Natural killer cell (primary cell): ENCODE results near the gene DMRTC2. TPM values are rescaled to one million over a fixed set of nuclear protein-coding genes. Genes with fewer than 3 reads are reported as not detected.

Experiments used
- ATAC-seq, 3 donors: fragments of 150-1000 bp in 2 of 3; fragments of 200-7000 bp in 1 of 3; cut with Tn5 transposase; 1 replicate in 1 of 3; 2 replicates in 2 of 3; pipeline ENCODE4 v1.10.0; 2021; ENCODE audit warnings: mild to moderate bottlenecking in 2 of 3, moderate library complexity in 2 of 3
- DNase-seq, 2 donors: peaks; one replicate each; pipeline versions ENCODE4 v3.0.0 to v3.0.0-alpha.2; 2013 to 2021; ENCODE audit warnings: mixed read lengths in 1 of 2
- H3K27ac ChIP-seq: one replicate; pipeline ENCODE4 v1.5.1; 2013; ENCODE audit warnings: mild to moderate bottlenecking, low read length
- H3K27me3 ChIP-seq: one replicate; pipeline ENCODE4 v1.6.1; 2013; ENCODE audit warnings: low read length; ENCODE audit not compliant: control insufficient read depth, insufficient read depth
- H3K36me3 ChIP-seq: one replicate; pipeline ENCODE4 v1.6.1; 2013; ENCODE audit warnings: low read length; ENCODE audit not compliant: control insufficient read depth, insufficient read depth
- H3K4me1 ChIP-seq: one replicate; pipeline ENCODE4 v1.6.1; 2013; ENCODE audit warnings: low read length; ENCODE audit not compliant: control insufficient read depth, insufficient read depth
- H3K4me3 ChIP-seq: one replicate; pipeline ENCODE4 v1.5.1; 2013; ENCODE audit warnings: low read length
- H3K9me3 ChIP-seq: one replicate; pipeline ENCODE4 v1.6.1; 2013; ENCODE audit warnings: low read length; ENCODE audit not compliant: control insufficient read depth, insufficient read depth
- H3K27ac Mint-ChIP-seq, 2 donors: one replicate each; pipeline ENCODE4 v1.8.0; 2022; ENCODE audit warnings: mild to moderate bottlenecking in 2 of 2, mixed read lengths in 2 of 2, moderate library complexity in 1 of 2
- H3K27me3 Mint-ChIP-seq, 2 donors: one replicate each; pipeline ENCODE4 v1.8.0; 2022; ENCODE audit warnings: low read depth in 2 of 2, mixed read lengths in 2 of 2
- H3K36me3 Mint-ChIP-seq: one replicate; pipeline ENCODE4 v1.8.0; 2022; ENCODE audit warnings: mixed read lengths
- H3K4me1 Mint-ChIP-seq, 2 donors: one replicate each; pipeline ENCODE4 v1.8.0; 2022; ENCODE audit warnings: mixed read lengths in 2 of 2
- H3K4me3 Mint-ChIP-seq: one replicate; pipeline ENCODE4 v1.8.0; 2022; ENCODE audit warnings: mild to moderate bottlenecking, moderate library complexity, mixed read lengths
- H3K9me3 Mint-ChIP-seq, 2 donors: one replicate each; pipeline ENCODE4 v1.8.0; 2022; ENCODE audit warnings: mixed read lengths in 2 of 2
- WGBS: methylation state at CpG from one replicate; pipeline ENCODE4 v1.1.7; 2013; ENCODE audit warnings: missing lambda C conversion rate; ENCODE audit not compliant: insufficient coverage; 5-methylcytosine and 5-hydroxymethylcytosine counted together
- intact Hi-C: fragments of 100-400 bp; cut with micrococcal nuclease; formaldehyde crosslinking; loops from one replicate; pipeline ENCODE4 v1.14.2; 2022
- total RNA-seq, 4 donors: library from RNA; stranded (reverse); fragments of 120-200 nt in 1 of 4; gene quantifications; one replicate each; pipeline versions ENCODE4 v1.2.3 to v1.2.4, GENCODE V29; 2013 to 2022
- TF ChIP-seq, protein P1 (sequence below): fragments of 200-600 bp; IDR thresholded peaks from one replicate; pipeline ENCODE4 v1.8.0; 2022; ENCODE audit warnings: antibody characterized with exemption

Gene DMRTC2
- total RNA-seq, 3 donors from 2014 or later (not counting 1 experiment from before 2014, with no cell fraction given) = not detected

DNA sequence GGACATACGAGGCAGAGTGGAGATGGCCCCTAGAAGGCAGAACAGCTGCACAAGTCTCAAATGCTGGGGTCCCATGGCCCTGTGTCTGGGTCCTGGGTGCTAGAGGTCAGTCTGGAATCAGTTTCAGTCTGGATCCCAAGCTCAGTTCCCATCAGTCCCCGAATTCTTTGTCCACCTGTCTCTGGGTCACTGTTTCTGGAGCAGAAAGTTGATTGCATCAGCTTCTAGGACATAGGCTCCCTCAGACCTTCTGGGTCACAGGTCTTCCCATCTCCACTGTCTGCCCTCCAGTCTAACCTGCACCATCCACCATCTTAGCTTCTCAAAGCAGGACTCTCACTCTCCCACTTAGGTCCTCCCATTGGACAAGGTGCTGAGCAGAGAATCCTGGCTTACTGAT is 5.6 kb upstream of the DMRTC2 start:
- Histone ChIP-seq H3K4me1 (no peaks in the 10 kb centered on the region), H3K4me3 (no peak overlapping the region), H3K9me3 (no peaks in the 10 kb centered on the region), H3K36me3 (no peaks in the 10 kb centered on the region), H3K27me3 (no peaks in the 10 kb centered on the region), H3K27ac (no peak overlapping the region)
- TF ChIP-seq, protein P1, sequence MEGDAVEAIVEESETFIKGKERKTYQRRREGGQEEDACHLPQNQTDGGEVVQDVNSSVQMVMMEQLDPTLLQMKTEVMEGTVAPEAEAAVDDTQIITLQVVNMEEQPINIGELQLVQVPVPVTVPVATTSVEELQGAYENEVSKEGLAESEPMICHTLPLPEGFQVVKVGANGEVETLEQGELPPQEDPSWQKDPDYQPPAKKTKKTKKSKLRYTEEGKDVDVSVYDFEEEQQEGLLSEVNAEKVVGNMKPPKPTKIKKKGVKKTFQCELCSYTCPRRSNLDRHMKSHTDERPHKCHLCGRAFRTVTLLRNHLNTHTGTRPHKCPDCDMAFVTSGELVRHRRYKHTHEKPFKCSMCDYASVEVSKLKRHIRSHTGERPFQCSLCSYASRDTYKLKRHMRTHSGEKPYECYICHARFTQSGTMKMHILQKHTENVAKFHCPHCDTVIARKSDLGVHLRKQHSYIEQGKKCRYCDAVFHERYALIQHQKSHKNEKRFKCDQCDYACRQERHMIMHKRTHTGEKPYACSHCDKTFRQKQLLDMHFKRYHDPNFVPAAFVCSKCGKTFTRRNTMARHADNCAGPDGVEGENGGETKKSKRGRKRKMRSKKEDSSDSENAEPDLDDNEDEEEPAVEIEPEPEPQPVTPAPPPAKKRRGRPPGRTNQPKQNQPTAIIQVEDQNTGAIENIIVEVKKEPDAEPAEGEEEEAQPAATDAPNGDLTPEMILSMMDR = no peak
- Mint-ChIP-seq H3K4me3 (no peak overlapping the region), H3K9me3 (peaks cover 0 to 2% of the 10 kb centered on the region in 2 donors), H3K27me3 (peaks cover 8 to 24% of the 10 kb centered on the region in 2 donors), H3K4me1 (peaks cover 0 to 5% of the 10 kb centered on the region in 2 donors), H3K27ac (no peak overlapping the region), H3K36me3 (no peaks in the 10 kb centered on the region)
- intact Hi-C loops = no loop called here
- DNase-seq (no peak), ATAC-seq (no peak)
- 80% methylated on average over 2 of the region's 2 CpGs for WGBS

DNA sequence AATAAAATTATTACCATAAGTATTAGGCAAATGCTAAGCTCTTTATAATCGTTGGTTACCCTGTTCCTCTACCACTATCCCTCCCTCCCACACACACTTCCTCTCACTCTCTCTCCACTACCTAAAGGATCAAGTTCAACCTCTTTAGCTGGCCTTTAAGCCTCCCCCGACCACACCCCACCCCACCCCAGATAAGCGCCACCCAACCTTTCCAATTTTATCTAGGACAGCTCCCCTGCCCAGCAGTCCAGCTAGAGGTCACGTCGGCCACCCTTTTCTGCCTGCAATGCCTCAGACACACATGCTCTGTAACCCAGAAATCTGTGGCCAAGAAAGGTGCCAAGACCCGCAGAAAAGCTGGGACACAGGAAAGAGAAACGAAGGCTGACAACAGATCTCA is 1.5 kb upstream of the DMRTC2 start:
- ATAC-seq (no peak), DNase-seq (no peak)
- Histone ChIP-seq H3K36me3 (no peaks in the 10 kb centered on the region), H3K9me3 (no peaks in the 10 kb centered on the region), H3K27ac (no peak overlapping the region), H3K4me3 (no peak overlapping the region), H3K27me3 (no peaks in the 10 kb centered on the region), H3K4me1 (no peaks in the 10 kb centered on the region)
- H3K9me3 Mint-ChIP-seq = peaks cover 0 to 3% of the 10 kb centered on the region in 2 donors
- no peaks in the 10 kb centered on the region for H3K36me3 Mint-ChIP-seq
- no peak overlapping the region for H3K4me3 Mint-ChIP-seq
- H3K27me3 Mint-ChIP-seq = peaks cover 0 to 11% of the 10 kb centered on the region in 2 donors
- intact Hi-C loops = no loop called here
- H3K27ac Mint-ChIP-seq = no peak overlapping the region
- 70% methylated on average over 7 of the region's 7 CpGs for WGBS
- TF ChIP-seq, protein P1 = no peak
- H3K4me1 Mint-ChIP-seq = no peaks in the 10 kb centered on the region

DNA sequence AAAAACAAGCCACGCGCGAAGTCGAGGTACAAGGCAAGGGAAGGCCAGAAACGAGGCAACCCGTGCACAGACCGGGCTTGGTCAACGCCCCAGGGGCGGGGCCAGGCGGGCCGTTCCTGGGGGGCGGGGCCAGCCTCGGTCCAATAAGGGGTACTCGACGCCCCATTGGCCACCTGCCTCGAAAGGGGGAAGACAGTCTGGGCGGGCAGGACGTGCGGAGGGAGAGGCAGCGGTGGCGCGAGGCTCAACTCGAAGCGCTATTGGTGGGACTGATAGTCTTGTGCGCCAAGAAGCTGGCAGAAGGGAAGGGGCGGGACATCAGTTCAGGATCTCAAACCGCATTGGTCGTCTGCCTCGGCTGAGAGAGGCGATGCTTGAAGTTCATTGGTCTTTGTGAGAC is 241 bp upstream of the DMRTC2 start, which contains the start of gene LYPD4:
TSS of gene LYPD4 (minus strand) at position 83 of the 400 bp plus-strand sequence. CDS start 5,398 bp downstream, outside the sequence.
- DNase-seq = no peak
- Histone ChIP-seq H3K9me3 (no peaks in the 10 kb centered on the region), H3K36me3 (no peaks in the 10 kb centered on the region), H3K27ac (no peak within 1 kb of the TSS), H3K4me1 (no peaks in the 10 kb centered on the region), H3K4me3 (no peak within 1 kb of the TSS), H3K27me3 (no peaks in the 10 kb centered on the region)
- 83% methylated on average over 30 of the region's 30 CpGs for WGBS
- no peak for ATAC-seq
- Mint-ChIP-seq H3K4me3 (no peak within 1 kb of the TSS), H3K27me3 (peaks cover 0 to 4% of the 10 kb centered on the region in 2 donors), H3K27ac (no peak within 1 kb of the TSS), H3K9me3 (peaks cover 0 to 3% of the 10 kb centered on the region in 2 donors), H3K4me1 (no peaks in the 10 kb centered on the region), H3K36me3 (no peaks in the 10 kb centered on the region)
- intact Hi-C loops = no loop called here
- TF ChIP-seq, protein P1 = no peak

DNA sequence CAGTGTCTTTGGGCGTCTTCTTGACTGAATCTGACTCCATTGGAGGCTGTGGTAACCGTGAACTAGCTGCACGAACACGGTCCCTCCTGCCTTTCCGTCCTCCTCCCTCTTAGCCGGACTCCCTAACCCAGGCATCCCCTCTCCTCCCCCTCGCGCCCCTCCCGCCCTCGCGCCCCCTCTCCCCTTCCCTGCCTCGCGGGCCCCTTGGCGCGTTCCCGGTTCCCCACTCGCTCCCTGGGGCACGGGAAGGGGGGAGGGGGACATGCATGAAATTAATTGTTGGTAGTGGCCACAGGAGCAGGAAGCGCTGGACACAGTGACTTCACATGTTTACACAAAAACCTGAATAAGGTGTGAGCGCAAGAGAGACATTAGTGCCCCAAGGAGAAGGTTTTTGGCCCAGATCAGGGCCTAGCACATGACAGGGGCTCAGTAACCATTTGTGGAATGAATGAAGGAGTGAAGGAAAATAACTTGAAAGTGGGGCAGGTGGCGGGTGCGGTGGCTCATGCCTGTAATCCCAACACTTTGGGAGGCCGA is 279 bp downstream of the DMRTC2 start:
- TF ChIP-seq, protein P1 = no peak
- Histone ChIP-seq H3K27me3 (no peaks in the 10 kb centered on the region), H3K9me3 (no peaks in the 10 kb centered on the region), H3K4me1 (no peaks in the 10 kb centered on the region), H3K4me3 (no peak overlapping the region), H3K27ac (no peak overlapping the region), H3K36me3 (no peaks in the 10 kb centered on the region)
- intact Hi-C loops = no loop called here
- Mint-ChIP-seq H3K9me3 (peaks cover 0 to 3% of the 10 kb centered on the region in 2 donors), H3K27me3 (peaks cover 0 to 4% of the 10 kb centered on the region in 2 donors), H3K36me3 (no peaks in the 10 kb centered on the region), H3K4me1 (no peaks in the 10 kb centered on the region), H3K4me3 (no peak overlapping the region), H3K27ac (no peak overlapping the region)
- WGBS = 94% methylated on average over 19 of the region's 23 CpGs
- DNase-seq = no peak
- ATAC-seq = no peak
